COLO829 (cell line): ENCODE data around the gene SP6.

Source experiments
- DNase-seq: peaks from one replicate; pipeline ENCODE4 v3.0.0; 2012; ENCODE audit warnings: low spot score

Gene SP6

GRCh38 chr17:47856830-47857229 lies 5.9 kb upstream of the SP6 start:
- no peak for DNase-seq

- DNase-seq = no peak
These were observed 4.8 kb upstream of the SP6 start for GRCh38 chr17:47855737-47856136.

DNA sequence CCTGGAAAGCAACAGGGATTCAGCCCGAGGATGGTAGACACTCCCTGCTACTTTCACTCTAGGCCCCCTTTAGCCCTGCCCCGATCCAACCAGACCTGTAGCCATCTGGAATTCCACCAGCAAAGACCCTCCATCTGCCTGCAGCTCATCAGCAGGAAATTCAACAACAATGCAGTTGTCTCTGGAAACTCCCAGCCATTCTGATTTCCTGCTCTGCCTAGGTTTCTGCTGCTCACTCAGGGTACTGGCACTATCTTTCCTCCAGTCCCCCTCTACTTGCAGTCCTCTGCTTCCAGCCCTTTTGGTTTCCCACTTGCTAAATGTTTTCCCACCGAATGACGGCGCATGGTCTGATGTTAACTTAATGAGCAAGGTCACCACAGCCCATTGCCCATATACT lies 2.7 kb upstream of the SP6 start:
- no peak for DNase-seq

- no peak for DNase-seq
These were observed 1.4 kb upstream of the SP6 start for GRCh38 chr17:47852113-47852949.

- DNase-seq = no peak
These were observed 775 bp upstream of the SP6 start for GRCh38 chr17:47851764-47852112.

DNA sequence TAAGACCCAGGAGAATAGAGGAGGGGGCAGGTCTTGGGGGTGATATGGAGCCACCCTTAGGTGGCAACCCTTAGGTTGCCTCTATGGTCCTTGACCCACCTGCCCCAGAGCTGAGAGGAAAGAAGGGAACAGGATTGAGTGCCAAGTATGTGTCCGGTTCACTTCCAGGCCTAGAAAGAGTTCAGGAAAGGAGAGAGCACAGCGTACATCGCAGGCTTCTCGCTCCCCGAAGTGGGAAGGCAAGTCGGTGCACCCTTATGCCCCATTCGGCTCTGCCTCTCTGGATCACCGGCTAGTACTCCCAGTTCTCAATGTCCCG lies 631 bp downstream of the SP6 start:
- no peak for DNase-seq

DNA sequence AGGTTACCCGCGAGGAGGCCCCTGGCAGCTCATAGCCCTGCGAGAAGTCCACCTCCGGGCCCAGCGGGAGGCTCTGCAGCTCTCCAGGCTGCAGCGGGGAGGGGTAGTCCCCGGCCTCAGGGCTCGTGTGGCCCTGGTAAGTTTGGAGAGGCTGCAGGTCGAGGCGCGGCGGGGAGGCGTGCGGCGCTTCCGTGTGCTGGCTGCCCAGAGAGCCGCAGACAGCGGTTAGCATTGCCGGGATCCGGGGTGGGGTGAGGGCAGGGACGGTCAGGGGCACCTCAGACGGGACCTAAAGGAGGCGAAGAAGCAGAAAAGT lies 2.8 kb downstream of the SP6 start:
- no peak for DNase-seq

DNA sequence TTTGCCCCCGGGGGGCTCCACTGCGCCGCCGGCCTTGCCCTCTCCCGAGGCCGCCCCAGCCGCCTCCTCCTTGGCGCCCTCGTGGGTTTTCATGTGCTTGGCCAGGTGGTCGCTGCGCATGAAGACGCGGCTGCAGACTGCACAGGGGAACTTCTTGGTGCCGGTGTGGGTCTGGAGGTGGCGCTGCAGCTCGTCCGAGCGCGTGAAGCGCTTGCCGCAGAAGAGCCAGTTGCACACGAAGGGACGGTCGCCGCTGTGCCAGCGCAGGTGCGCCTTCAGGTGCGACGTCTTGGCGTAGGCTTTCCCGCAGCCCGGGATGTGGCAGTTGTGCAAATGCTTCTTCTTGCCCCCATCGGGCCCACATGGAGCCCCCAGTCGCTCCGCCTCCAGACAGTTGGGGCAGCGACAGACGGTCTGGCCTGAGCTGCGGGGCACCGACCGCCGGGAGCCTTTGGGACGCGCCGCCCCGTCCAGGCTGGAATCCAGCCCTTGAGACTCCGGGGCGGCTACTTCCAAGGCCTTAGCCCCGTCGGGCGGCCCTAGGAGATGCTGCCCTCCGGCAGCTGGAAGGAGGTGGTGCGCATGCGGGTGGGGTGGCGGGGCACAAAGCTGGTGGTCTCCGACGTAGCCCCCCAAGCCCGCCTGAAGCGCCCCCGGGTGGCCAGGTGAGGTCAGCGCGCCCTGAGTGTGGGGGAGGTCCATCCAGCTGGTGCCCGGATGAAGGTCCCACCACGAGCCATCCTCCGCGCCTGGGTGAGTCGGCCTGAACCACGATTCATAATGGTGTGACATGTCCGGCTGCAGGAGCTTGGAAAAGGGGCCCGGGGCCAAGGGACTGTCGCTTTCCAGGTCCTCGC lies 3.4 kb downstream of the SP6 start:
- DNase-seq = no peak

- no peak for DNase-seq
These were observed 4.1 kb downstream of the SP6 start for GRCh38 chr17:47846716-47847340.

DNA sequence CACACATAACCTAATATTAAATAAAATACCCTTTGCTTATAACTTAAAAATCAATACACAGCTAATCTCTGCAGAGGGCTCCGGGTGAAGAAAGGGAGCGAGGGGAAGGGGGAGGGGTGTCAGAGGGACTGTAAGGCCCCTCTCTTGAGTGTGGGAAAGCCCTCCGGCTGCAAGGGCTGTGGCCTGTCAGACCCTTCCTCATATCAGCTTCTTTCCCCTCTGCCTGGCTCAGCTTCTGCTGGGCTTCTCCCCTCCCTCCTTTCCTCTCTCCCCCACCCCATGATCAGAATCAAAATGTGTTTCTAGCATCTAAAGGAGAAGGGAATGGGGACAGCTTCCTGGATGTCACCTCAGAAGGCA lies 5.3 kb downstream of the SP6 start:
- DNase-seq = no peak

- no peak for DNase-seq
These were observed 5.9 kb downstream of the SP6 start for GRCh38 chr17:47844814-47845715.

GRCh38 chr17:47844227-47844626 lies 6.7 kb downstream of the SP6 start:
- DNase-seq = no peak

DNA sequence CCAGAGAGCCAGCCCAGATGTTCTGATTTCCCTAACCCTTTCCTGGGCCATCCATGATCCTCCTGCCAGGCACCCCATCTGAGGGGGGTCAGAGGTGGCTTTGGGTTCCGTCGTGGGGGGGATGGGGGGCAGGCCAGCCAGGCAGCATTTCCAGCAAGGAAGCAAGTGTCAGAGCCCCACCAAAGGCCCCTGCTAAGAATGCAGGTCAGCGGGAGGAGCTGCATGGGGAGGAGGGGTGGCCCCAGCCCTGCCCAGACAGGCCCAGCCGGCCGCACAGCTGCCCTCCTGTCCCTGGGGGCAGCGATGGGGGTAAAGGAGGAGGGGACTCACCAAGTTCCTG lies 7.6 kb downstream of the SP6 start:
- no peak for DNase-seq

- no peak for DNase-seq
These were observed 9.3 kb downstream of the SP6 start for GRCh38 chr17:47841488-47842291.

DNA sequence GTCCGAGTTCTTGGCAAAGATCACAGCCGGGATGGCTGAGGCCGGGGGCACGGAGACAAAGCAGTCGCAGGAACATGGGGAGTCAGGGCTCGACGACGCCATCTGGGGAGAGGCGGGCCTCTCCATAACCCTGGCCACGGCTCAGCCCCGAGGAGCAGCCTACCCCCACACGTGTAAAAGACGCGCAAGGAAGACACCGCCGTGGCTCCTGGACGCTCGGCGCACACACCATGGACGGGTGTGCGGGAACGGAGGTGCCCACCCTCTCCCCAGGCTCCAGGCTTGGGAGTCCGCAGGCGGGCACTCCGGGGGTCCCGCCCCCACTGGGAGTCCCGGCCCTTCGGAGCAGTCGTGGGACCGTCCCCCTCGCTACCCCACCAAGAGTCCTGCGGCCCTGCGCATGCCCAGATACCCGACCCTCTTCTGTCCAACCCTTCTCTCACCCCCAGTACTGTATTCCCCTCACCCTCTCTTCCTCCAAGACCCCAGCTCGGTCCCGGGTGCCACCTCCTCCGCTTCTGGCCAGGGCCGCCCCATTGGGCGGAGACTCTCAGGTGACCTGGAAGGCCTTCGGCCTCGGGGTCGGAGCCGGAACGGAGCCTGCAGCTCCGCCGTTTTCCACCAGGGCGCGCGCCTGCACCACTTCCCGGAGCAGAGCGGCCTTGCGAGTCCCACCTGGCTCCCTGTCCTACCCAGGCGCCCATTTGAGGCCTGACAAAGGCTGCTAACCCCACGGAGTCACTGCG lies 10.0 kb downstream of the SP6 start, which contains the start of gene SCRN2:
SCRN2 (minus strand) TSS at position 532 of the 746 bp plus-strand sequence; CDS start at position 102, 430 bp downstream.
- peak; percentile 79 for DNase-seq

DNA sequence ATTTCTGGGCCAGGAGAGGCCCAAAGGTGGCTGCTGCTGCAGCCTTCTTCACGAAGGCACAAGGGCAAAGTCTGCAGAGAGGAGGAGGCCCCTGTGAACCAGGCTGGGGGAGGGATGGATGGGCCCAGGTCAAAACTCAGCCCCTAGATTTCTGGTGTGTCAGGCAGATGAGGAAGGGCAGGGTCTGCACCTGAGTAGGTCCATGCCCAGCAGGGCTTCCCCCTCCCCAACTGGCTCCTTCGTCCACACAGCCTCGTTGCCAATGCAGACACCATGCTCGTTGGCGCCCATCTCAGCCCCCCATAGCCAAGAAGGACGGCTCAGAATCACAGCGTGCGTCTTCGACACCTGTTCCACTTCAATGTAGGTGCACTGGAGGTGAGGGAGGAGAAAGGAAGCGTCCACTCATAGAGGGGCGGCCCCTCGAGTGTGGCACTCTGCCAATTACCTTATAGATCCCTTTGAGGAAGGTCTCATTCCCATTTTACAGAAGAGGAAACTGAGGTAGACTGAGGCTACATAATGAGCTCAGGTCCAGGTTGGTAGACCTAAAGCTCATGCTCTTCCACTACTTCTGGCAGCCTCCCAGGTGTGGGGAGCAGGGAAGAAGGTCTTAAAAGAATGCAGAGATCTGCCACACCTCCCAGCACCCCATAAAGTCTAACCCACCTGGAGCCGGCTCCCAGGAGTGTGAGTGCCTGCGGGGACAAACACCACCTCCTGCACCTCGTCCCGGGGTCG lies 10.8 kb downstream of the SP6 start:
- DNase-seq = no peak

GRCh38 chr17:47839071-47839470 lies 11.9 kb downstream of the SP6 start:
- no peak for DNase-seq

DNA sequence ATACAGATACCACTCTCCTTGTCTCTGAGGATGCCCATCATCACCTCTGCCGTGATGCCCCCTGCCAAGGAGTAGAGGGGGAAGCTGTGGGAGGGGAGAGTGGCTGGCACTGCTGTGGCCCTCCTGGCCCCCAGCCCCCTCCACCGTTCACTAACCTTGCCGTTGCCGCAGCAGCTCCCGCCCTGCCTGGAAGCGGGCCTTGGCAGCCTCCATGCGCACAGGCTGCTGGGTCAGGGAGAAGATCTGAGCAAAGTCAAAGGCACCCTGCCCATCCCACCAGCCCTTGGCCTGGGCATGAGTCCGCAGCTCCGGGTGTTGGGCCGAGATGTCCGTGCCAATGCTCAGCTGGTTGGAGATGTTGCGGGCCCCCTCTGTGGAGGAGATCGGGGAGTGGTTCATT lies 12.3 kb downstream of the SP6 start:
- DNase-seq = no peak

DNA sequence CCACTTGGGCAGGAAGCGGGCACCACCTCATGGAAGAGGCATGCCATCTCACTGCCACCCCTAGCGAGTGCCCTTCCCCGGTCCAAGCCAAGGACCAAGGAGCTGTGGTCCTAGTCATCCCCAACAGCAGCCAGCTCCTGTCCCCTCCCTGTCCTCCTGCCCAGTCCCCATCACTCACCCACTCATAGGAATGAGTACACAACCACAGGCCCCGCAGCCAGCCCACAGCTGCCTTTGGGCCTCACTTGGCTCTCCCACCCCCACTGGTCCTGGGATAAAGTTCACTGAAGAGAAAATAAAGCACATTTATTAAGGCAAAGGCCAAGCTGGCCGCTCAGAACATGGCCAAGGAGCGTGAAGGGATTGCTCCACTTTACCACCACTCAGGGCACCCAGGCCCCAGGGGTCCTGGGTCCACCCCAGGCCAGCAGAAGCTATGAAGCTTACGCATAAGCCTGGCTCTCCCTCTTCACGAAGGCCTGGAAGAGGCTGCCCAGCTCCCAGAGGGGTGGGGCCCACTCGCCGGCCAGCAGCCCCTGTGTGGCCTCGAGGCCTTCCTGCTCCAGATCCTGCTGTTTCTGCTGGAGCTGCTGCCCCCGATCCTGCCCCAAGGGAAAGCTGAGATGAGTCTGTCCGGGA lies 13.4 kb downstream of the SP6 start:
- DNase-seq = no peak

- no peak for DNase-seq
These were observed 14.4 kb downstream of the SP6 start for GRCh38 chr17:47836601-47837000.
